ENCODE measurements around the gene CDC37. TPM values are rescaled to one million over a fixed set of nuclear protein-coding genes. Genes with fewer than 3 reads are reported as not detected.

The CDC37 gene
- polyA plus RNA-seq, 4 donors = 137 to 181 (median 171) TPM

GRCh38 chr19:10363789-10364281, 39.5 kb downstream of the CDC37 start:
- DNase-seq (ENCODE audit: low read depth in 4 of 4, low spot score in 2 of 4) = no peak

- DNase-seq (ENCODE audit: low read depth in 4 of 4, low spot score in 2 of 4) = no peak
These were observed 41.1 kb downstream of the CDC37 start for GRCh38 chr19:10362259-10362658.

- no peak for DNase-seq (ENCODE audit: low read depth in 4 of 4, low spot score in 2 of 4)
These were observed 41.8 kb downstream of the CDC37 start for GRCh38 chr19:10361569-10362011.

DNA sequence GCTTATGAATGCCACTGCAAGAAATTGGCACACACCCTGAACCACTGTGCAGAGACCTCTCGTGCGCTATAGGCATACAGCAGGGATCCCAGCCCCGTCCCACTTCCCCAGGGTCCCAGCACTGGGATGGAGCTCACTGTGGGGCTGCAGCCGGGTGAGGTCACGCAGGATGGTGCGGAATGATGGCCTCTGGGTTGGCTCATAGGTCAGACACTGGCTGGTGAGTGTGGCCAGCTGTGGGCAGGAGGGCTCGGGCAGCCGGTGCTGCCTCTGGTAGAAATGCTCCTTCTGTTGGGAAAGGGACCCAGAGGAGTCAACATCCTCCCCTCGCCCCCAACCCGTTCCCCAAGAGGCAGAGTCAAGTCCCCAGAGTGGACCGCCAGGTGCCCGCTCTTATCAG, 46.9 kb downstream of the CDC37 start:
- DNase-seq (ENCODE audit: low read depth in 4 of 4, low spot score in 2 of 4) = no peak

- peak in 2 of 4 donors; percentile 4 to 37 for DNase-seq (ENCODE audit: low read depth in 4 of 4, low spot score in 2 of 4)
These were observed 49.5 kb downstream of the CDC37 start for GRCh38 chr19:10353793-10354391.

DNA sequence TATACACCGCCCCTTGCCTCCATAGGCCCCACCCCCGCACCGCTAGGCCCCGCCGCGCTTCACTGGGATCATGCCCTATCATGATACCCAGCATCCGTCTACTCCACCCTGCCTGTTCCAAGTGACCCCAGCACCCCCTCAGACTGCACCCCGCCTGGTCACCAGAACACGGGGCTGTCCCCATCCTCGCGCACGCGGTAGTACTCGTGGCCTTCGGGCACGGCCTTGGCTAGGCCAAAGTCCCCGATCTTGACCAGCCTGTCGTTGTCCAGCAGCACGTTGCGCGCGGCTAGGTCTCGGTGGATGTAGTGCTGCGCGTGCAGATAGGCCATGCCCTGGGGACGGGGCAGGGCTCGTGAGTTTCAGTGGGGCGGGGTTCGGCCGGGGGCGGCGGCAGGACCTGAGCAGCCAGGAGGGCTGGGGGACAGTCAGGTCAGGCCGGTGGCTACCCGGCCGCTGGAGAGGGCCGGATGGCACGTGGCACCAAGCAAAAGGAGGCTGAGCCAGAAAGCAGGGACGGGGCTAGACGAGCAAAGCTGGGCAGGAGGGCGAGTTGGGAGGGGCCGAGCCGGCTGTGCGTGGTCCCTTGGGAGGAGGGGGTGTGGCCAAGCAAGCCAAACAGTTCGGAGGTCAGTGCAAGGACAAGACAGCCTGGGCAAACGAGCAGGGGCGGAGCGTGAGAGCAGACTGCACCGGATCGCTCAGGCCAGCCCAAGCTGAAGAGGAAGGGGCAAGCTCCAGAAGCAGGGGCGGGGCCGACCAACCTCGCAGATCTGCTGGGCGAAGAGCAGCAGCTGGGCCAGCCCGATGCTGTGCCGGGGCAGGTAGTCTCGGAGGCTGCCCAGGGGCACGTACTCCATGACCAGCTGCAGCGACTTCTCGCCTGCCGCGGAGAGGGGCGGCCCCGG, 50.3 kb downstream of the CDC37 start:
- peak in 2 of 4 donors; percentile 11 to 62 for DNase-seq (ENCODE audit: low read depth in 4 of 4, low spot score in 2 of 4)

- DNase-seq (ENCODE audit: low read depth in 4 of 4, low spot score in 2 of 4) = no peak
These were observed 56.8 kb downstream of the CDC37 start for GRCh38 chr19:10346509-10346908.

DNA sequence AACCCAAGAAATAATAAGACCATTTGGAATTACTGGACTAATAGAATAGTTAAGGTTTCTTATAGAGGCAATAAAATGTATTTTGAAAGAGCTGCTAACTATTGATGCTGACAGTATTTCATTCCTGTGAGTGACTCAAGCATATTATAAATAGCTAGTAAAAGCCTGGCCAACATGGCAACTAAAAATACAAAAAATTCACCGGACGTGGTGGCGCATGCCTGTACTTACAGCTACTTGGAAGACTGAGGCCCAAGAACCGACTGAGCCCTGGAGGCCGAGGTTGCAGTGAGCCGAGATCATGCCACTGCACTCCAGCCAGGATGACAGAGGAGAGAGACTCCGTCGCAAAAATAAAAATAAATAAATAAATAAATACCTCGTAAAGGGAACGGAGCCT, 58.6 kb downstream of the CDC37 start:
- no peak for DNase-seq (ENCODE audit: low read depth in 4 of 4, low spot score in 2 of 4)

- no peak for DNase-seq (ENCODE audit: low read depth in 4 of 4, low spot score in 2 of 4)
These were observed 59.8 kb downstream of the CDC37 start for GRCh38 chr19:10343495-10343894.

Other genes with a start within 250 kb of the CDC37 start
- gene DNMT1, start 208.6 kb downstream of the CDC37 start, polyA plus RNA-seq (ENCODE audit: insufficient read length in 4 of 4) = 100 to 1,000 TPM in 2 of 4 donors, 10 to 100 TPM in 2; 80.7 to 129 (median 108) TPM
- 10 to 100 TPM; 11.0 to 14.4 (median 13.1) TPM for gene S1PR2, start 172.2 kb downstream of the CDC37 start, polyA plus RNA-seq (ENCODE audit: insufficient read length in 4 of 4)
- gene MRPL4, start 151.3 kb downstream of the CDC37 start, polyA plus RNA-seq (ENCODE audit: insufficient read length in 4 of 4) = 10 to 100 TPM; 31.5 to 59.7 (median 48.7) TPM
- 1 to 10 TPM; 5.5 to 7.3 (median 6.4) TPM for gene ICAM1, start 132.4 kb downstream of the CDC37 start, polyA plus RNA-seq (ENCODE audit: insufficient read length in 4 of 4)
- gene ICAM4, start 116.6 kb downstream of the CDC37 start, polyA plus RNA-seq (ENCODE audit: insufficient read length in 4 of 4) = under 1 TPM; 0.28 to 0.81 (median 0.58) TPM
- under 1 TPM; 0.11 to 0.32 (median 0.23) TPM for gene ICAM5, start 113.6 kb downstream of the CDC37 start, polyA plus RNA-seq (ENCODE audit: insufficient read length in 4 of 4)
- 10 to 100 TPM in 1 of 4 donors, 1 to 10 TPM in 3; 2.8 to 11.8 (median 6.9) TPM for gene ZGLP1, start 93.7 kb downstream of the CDC37 start, polyA plus RNA-seq (ENCODE audit: insufficient read length in 4 of 4)
- gene FDX2, start 87.5 kb downstream of the CDC37 start, polyA plus RNA-seq (ENCODE audit: insufficient read length in 4 of 4) = 10 to 100 TPM; 16.2 to 28.3 (median 21.7) TPM
- 10 to 100 TPM; 22.2 to 45.2 (median 35.8) TPM for gene RAVER1, start 70.0 kb downstream of the CDC37 start, polyA plus RNA-seq (ENCODE audit: insufficient read length in 4 of 4)
- 10 to 100 TPM in 2 of 4 donors, 1 to 10 TPM in 2; 8.4 to 11.5 (median 10.4) TPM for gene ICAM3, start 63.9 kb downstream of the CDC37 start, polyA plus RNA-seq (ENCODE audit: insufficient read length in 4 of 4)
- gene TYK2, start 23.0 kb downstream of the CDC37 start, polyA plus RNA-seq (ENCODE audit: insufficient read length in 4 of 4) = 100 to 1,000 TPM in 3 of 4 donors, 10 to 100 TPM in 1; 95.0 to 174 (median 131) TPM
- gene PDE4A, start 17.0 kb upstream of the CDC37 start, polyA plus RNA-seq (ENCODE audit: insufficient read length in 4 of 4) = 1 to 10 TPM; 2.0 to 3.8 (median 2.6) TPM
- 10 to 100 TPM; 73.7 to 86.7 (median 77.7) TPM for gene KEAP1, start 99.8 kb upstream of the CDC37 start, polyA plus RNA-seq (ENCODE audit: insufficient read length in 4 of 4)
- 1 to 10 TPM; 1.6 to 1.8 (median 1.8) TPM for gene S1PR5, start 113.9 kb upstream of the CDC37 start, polyA plus RNA-seq (ENCODE audit: insufficient read length in 4 of 4)
- 10 to 100 TPM; 26.7 to 37.1 (median 33.0) TPM for gene ATG4D, start 140.4 kb upstream of the CDC37 start, polyA plus RNA-seq (ENCODE audit: insufficient read length in 4 of 4)
- 10 to 100 TPM; 33.4 to 47.2 (median 37.2) TPM for gene KRI1, start 162.5 kb upstream of the CDC37 start, polyA plus RNA-seq (ENCODE audit: insufficient read length in 4 of 4)
- gene CDKN2D, start 165.4 kb upstream of the CDC37 start, polyA plus RNA-seq (ENCODE audit: insufficient read length in 4 of 4) = 10 to 100 TPM in 3 of 4 donors, 1 to 10 TPM in 1; 9.3 to 12.5 (median 10.8) TPM
- gene AP1M2, start 183.8 kb upstream of the CDC37 start, polyA plus RNA-seq (ENCODE audit: insufficient read length in 4 of 4) = 10 to 100 TPM; 48.1 to 53.9 (median 53.4) TPM
- gene SLC44A2, start 222.0 kb upstream of the CDC37 start, polyA plus RNA-seq (ENCODE audit: insufficient read length in 4 of 4) = 100 to 1,000 TPM; 181 to 206 (median 189) TPM

All from left renal cortex interstitium (tissue), 4 donors.